Stimulated activated naive CD8-positive, alpha-beta T cell treated with anti-CD3 and anti-CD28 coated beads, Interleukin-15, Interleukin-2, amounts not matched to agents 100 U/mL and 50 U/mL, for 24 hours (primary cell): Measurements from ENCODE around the gene GNPTG.
A peak's percentile ranks its signal among the peaks of the same experiment; 100 is the strongest.

Experiments
- ATAC-seq: fragments of 150-1000 bp; cut with Tn5 transposase; one replicate; pipeline ENCODE4 v1.10.0; 2021
- DNase-seq: peaks from one replicate; pipeline ENCODE4 v3.0.0; 2021

The GNPTG gene

DNA sequence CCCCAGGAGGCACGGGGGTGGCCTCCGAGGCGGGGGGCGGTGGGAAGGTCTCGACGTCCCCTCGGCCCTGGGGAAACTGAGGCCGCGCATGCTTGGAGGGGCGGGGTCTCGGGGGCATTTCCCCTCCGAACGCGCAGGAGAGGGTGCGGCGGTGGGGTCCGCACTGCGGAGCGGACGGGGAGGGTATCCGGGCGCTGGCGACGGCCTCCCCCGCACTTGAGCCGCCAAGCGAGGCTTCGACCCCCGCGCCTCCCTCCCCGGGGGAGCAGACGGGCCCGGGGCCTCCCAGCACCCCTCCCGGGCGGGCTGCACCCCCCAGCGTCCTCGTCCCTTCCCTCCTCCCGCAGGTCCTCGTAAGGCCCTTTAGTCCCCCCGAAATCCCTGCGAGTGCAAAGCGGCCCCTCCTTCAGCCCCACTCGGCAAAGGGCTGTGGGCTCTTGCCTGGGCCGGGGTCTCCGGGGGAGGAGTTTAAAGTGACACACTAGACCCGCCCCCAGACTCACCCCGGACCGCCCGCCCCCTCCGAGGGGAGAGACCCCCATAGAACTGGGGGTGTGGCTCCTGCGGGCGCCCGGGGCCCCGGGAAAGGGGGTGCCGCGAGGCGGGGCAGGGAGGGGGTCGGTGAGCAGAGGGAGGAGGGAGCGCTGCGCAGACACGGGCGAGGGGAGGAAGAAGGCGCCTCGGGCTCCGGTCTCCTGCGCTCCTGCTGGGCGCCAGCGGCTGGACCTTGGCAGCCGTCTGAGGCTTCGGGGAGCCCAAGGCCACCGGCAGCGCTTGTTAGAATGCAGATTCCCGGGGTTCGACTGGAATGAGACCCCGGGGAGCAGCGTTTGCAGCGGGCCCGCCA, 17.7 kb upstream of the GNPTG start:
- ATAC-seq (no peak), DNase-seq (no peak)

- no peak for DNase-seq
- ATAC-seq, result no peak
These were observed 17.0 kb upstream of the GNPTG start for GRCh38 chr16:1334739-1335138.

DNA sequence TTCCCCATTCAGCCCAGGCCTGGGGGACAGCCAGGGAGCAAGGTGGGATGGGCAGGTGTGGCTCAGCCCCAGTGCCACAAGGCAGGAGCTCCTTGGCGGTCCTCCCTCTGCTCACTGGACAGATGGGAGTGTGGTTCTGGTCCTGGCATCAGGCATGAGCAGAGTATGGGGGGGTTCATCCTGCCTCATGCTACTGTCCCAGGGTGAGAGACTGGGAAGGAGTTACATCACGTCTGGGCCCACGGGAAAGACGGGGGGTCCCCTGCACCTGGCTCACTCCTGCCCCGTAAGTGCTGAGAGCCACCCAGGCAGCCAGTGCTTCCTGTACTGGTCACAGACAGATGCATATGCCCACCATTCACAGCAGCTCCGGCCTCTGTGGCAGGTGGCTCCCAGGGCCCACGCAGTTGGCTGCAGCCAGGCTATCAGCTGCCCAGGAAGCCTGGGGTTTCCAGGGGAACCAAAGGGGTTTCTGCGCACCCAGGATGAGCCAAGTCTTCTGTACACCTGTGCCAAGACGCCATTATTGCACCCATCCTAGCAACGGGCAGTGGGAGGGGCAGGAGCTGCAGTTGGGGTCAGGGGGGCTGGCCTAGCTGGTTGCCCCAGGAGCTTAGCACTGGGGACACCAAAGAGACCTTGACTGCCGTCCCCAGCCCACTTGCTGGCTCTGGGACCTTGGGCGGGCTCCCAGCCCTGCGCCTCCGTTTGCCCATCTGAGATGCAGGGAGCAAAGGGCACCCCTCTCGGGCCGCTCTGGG, 16.3 kb upstream of the GNPTG start:
- DNase-seq (no peak), ATAC-seq (no peak)

GRCh38 chr16:1335996-1336395, 15.7 kb upstream of the GNPTG start:
- ATAC-seq (no peak), DNase-seq (no peak)

- no peak for DNase-seq
- ATAC-seq, result no peak
These were observed 15.1 kb upstream of the GNPTG start for GRCh38 chr16:1336619-1337018.

GRCh38 chr16:1337486-1337885, 14.2 kb upstream of the GNPTG start:
- DNase-seq (no peak), ATAC-seq (no peak)

- ATAC-seq, result no peak
These were observed 13.5 kb upstream of the GNPTG start for GRCh38 chr16:1338119-1338730.

DNA sequence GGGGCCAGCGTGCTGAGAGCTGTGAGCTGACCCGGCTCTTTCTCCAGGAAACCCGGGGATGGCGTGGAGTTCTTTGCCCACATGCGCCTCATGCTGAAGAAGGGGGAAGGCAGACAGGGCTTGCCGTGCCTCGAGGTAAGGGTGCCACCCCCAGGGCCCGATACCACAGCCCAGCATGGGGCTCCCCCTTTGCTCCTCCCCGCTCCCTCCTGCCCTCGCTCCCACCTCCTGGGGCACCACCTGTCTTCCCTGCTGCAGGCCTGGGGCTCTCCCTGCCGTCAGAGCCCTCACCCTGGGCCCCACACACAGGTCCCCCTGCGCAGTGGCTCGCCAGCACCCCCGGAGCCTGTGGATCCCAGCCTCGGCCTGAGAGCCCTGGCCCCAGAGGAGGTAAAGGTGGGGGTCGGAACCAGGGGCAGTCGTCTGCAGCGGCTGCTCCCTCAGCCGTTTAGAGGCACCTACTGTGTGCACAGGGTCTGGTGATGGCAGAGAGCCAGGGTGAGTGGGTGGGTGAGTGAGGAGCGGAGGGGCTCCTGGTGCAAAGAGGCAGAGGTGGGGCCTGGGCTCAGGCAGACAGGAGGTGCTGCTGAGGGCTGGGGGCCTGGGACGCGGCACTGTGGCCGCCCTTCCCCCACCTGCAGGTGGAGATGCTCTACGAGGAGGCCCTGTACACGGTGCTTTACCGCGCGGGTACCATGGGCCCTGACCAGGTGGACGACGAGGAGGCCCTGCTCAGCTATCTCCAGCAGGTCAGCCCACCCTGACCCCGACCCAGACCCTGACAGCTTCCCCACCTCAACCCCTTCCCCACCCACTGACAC, 12.7 kb upstream of the GNPTG start:
- DNase-seq (no peak), ATAC-seq (no peak)

More at GRCh38 chr16:1338119-1338730, 13.5 kb upstream of the GNPTG start:
- peak; percentile 59 for DNase-seq

DNA sequence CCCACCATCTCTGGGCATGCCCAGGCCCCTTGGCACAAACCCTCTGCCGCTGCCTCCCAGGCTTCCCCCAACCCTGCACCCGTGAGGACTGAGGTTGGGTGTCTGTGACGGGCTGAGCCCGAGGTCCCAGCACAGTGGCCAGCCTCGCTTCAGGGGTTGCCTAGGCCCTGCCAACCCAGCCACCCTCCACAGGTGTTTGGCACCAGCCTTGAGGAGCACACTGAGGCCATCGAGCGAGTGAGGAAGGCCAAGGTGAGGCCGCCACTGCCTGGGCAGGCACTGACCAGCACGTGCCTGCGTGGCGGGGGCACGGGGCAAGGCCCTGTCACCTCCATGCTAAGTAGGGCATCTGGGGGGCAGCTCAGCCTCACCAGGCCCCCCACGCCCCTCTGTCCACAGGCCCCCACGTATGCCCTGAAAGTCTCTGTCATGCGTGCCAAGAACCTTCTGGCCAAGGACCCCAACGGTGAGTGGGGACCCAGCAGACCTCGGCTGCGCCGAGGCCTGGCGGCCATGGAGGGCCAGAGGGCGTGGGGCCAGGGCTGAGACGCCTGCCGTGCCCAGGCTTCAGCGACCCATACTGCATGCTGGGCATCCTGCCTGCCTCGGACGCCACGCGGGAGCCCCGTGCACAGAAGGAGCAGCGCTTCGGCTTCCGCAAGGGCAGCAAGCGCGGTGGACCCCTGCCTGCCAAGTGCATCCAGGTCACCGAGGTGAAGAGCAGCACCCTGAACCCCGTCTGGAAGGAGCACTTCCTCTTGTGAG, 10.8 kb upstream of the GNPTG start:
- DNase-seq (no peak), ATAC-seq (no peak)

GRCh38 chr16:1341495-1342420, 10.0 kb upstream of the GNPTG start:
- ATAC-seq, result no peak
- DNase-seq, result no peak

- ATAC-seq, result peak; percentile 84
These were observed 9.0 kb upstream of the GNPTG start for GRCh38 chr16:1342526-1343427.

DNA sequence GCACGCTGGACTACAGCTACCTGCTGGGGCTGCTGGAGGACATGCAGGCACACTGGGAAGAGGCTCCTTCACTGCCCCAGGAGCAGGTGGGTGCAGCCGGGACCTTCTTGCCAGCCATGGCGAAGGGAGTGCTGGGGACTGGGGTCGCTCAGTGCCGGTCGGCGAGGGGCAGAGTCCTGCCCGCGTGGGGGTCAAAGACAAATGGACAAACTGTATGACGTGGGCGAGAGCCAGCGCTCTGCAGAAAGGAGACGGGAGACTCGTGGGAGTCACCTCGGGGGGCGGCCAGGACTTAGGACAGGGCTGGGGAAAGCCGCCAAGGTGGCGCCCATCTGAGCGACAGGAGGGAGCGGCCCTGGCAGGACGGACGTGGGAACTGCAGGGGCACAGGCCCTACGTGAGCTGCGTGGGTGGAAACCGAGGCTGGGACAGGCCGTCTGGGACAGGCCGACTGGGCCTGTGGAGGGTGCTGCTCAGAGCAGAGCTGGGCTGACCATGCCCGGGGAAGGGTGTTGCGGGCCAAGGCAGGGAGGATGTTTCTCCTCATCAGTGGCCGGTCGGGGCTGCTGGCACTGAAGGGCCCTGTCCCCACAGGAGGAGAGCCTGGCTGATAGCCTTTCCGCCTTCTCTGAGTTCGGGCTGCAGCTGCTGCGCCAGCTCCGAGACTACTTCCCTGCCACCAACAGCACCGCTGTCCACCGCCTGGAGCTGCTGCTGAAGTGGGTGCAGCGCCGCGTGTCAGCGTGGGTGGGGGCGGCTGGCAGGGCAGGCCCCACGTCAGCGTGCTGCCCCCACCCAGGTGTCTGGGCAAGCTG, 8.1 kb upstream of the GNPTG start:
- ATAC-seq (no peak), DNase-seq (no peak)

More at GRCh38 chr16:1342526-1343427, 9.0 kb upstream of the GNPTG start:
- peak; percentile 90 for DNase-seq

- no peak for ATAC-seq
- no peak for DNase-seq
These were observed 7.2 kb upstream of the GNPTG start for GRCh38 chr16:1344499-1344898.

GRCh38 chr16:1345087-1345486, 6.6 kb upstream of the GNPTG start:
- ATAC-seq (no peak), DNase-seq (no peak)

- DNase-seq (no peak), ATAC-seq (no peak)
These were observed 5.9 kb upstream of the GNPTG start for GRCh38 chr16:1345651-1346421.

DNA sequence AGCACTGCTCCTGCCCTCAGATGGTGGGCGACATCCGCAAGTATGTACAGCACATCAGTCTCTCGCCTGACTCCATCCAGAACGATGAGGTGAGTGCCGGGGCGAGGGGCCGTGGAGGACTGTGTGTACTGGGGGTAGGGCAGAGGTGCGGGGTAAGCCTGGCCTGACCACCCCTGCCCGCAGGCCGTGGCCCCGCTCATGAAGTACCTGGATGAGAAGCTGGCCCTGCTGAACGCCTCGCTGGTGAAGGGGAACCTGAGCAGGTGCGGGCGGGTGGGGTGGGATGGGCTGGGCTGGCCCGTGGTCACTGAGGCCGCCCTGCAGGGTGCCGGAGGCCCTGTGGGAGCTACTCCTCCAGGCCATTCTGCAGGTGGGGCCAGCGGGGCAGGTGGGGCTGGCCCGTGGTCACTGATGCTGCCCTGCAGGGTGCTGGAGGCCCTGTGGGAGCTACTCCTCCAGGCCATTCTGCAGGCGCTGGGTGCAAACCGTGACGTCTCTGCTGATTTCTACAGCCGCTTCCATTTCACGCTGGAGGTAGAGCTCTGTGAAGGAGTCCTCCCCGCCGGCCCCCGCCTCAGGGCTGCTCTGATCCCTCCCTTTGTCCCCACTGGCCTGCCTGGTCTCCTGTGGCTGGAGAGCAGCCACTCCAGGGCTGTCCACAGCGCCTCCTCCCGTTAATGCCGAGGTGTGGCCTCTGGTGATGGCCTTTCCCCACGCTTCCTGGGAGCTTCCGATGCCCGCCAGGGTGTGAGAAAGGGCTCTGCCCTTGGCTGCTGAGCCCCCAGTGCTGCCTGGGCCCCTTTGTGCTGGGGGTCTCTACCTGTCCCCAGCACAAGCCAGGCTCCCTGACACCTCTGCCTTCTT, 5.1 kb upstream of the GNPTG start:
- no peak for ATAC-seq

More for the DNA sequence above, 5.1 kb upstream of the GNPTG start:
- DNase-seq, result no peak
